Measurements from ENCODE around the gene ELAVL1.

ELAVL1 gene

DNA sequence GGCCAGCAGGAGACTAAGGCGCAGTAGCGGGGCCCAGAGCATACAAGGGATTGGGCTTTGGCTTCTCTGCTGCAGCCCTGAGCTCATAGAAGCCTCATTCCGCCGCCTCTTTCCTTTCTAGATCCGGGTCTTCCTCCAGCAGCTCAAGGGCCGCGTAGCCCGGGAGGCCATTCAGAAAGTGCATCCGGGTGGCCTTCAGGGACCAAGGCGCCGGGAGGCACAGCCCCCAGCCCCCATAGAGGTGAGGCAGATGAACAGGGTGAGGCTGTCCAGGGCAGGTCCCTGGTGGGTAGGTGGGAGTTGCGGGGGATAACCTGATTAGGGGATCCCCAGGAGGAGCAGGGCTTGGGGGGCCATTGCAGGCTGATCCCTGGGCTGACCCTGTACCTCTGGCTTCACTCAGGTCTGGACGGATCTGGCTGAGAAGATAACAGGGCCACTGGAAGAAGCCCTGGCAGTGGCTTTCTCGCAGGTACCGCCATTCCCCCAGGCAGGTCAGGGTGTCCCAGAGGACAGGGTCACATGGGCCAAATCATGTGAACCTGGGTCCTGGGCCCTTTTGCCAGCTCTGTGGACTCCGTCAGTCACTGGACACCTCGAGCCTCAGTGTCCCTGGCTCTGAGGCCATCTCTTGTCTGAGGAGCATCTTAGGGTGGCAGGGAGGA, 84.0 kb downstream of the ELAVL1 start:
- peak overlapping the region; percentile 94 for H3K4me2 ChIP-seq (ENCODE audit: low read depth, low read length)
- H3K27me3 ChIP-seq (replicated peaks; ENCODE audit: insufficient read depth, low read length): peaks cover 18% of the 10 kb centered on the region
- TF ChIP-seq EZH2phosphoT487 (IDR thresholded peaks at IDR 0.05; ENCODE audit: low read length): no peak
- TF ChIP-seq, protein P1, sequence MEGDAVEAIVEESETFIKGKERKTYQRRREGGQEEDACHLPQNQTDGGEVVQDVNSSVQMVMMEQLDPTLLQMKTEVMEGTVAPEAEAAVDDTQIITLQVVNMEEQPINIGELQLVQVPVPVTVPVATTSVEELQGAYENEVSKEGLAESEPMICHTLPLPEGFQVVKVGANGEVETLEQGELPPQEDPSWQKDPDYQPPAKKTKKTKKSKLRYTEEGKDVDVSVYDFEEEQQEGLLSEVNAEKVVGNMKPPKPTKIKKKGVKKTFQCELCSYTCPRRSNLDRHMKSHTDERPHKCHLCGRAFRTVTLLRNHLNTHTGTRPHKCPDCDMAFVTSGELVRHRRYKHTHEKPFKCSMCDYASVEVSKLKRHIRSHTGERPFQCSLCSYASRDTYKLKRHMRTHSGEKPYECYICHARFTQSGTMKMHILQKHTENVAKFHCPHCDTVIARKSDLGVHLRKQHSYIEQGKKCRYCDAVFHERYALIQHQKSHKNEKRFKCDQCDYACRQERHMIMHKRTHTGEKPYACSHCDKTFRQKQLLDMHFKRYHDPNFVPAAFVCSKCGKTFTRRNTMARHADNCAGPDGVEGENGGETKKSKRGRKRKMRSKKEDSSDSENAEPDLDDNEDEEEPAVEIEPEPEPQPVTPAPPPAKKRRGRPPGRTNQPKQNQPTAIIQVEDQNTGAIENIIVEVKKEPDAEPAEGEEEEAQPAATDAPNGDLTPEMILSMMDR (IDR thresholded peaks at IDR 0.05; ENCODE audit: low read length): no peak
- TF ChIP-seq EZH2 (optimal IDR thresholded peaks at IDR 0.05; ENCODE audit: low read depth, low read length): no peak
- no peak for DNase-seq
- peaks cover 10% of the 10 kb centered on the region; the same call in 1 of the 2 replicates for H4K20me1 ChIP-seq (ENCODE audit: insufficient read depth, low read length)
- 0 out of 2 replicates have a peak, but pooled peaks cover 6% of the 10 kb centered on the region for H3K4me1 ChIP-seq (ENCODE audit: low read length)
- no peaks in the 10 kb centered on the region for H3K9me2 ChIP-seq (replicated peaks; ENCODE audit: insufficient read depth, low read length)
- peak overlapping the region; percentile 31; the same call in 1 of the 2 replicates for H3K27ac ChIP-seq (ENCODE audit: low read length)
- H3K4me3 ChIP-seq (ENCODE audit: low read length): peak overlapping the region; percentile 66
- no peaks in the 10 kb centered on the region for H3K9me3 ChIP-seq (replicated peaks; ENCODE audit: insufficient read depth, low read length)
- H2AFZ ChIP-seq (ENCODE audit: low read length): peak overlapping the region; percentile 60
- no peaks in the 10 kb centered on the region for H3K36me3 ChIP-seq (replicated peaks; ENCODE audit: insufficient read depth, low read length)
- H3K9ac ChIP-seq (ENCODE audit: low read length): peak overlapping the region; percentile 44; the same call in 1 of the 2 replicates
- H3K79me2 ChIP-seq (ENCODE audit: low read length): no peaks in the 10 kb centered on the region
- peaks cover 13% of the 10 kb centered on the region for H3F3A ChIP-seq (ENCODE audit: insufficient read depth, low read length)

DNA sequence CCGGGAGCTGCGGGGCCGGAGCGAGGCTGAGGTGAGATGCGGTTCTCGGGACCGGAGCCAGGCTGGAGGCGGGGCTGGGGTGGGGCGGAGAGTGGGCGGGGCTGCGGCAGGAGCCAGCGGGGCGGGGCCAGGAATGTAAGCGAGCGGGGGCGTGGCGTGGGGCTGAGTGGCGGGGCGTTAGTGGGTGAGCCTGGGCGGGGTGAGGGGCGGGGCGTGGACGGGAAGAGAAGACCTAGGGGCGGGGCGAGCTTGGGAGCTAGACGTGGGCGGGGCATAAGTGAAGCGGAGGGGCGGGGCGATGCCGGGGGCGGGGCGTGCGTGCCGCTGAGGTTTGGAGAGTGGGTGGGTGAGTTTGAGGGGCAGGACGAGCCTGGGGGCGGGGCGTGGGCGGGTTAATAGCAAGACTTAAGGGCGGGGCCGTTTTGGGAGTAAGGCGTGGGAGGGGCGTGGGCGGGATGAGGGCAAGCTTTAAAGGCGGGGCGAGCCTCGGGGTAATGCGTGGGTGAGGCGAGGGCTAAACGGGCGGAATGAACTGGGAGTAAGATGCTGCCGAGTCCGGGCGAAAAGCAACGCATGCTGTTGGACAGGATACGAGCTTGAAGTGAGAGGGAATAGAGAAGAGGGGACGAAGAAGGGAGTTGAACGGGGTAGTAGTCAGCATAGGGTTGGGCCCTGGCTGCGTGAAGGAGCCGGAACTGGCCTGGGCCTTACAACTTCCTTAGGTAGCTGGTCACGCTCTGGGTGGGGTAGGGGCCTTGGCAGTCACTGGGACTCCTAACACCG, 84.7 kb downstream of the ELAVL1 start:
- Histone ChIP-seq H3K4me1 (ENCODE audit: low read length) (peaks cover 10% of the 10 kb centered on the region; the same call in 1 of the 2 replicates), H3K9ac (ENCODE audit: low read length) (peak overlapping the region; percentile 72; the same call in 1 of the 2 replicates), H3K9me3 (replicated peaks; ENCODE audit: insufficient read depth, low read length) (no peaks in the 10 kb centered on the region), H3F3A (ENCODE audit: insufficient read depth, low read length) (peaks cover 13% of the 10 kb centered on the region), H3K27me3 (replicated peaks; ENCODE audit: insufficient read depth, low read length) (peaks cover 26% of the 10 kb centered on the region), H3K36me3 (replicated peaks; ENCODE audit: insufficient read depth, low read length) (no peaks in the 10 kb centered on the region), H3K9me2 (replicated peaks; ENCODE audit: insufficient read depth, low read length) (no peaks in the 10 kb centered on the region), H4K20me1 (ENCODE audit: insufficient read depth, low read length) (0 out of 2 replicates have a peak, but pooled peaks cover 7% of the 10 kb centered on the region), H3K4me2 (ENCODE audit: low read depth, low read length) (peak overlapping the region; percentile 98), H3K79me2 (ENCODE audit: low read length) (no peaks in the 10 kb centered on the region), H3K27ac (ENCODE audit: low read length) (peak overlapping the region; percentile 71; the same call in 1 of the 2 replicates), H3K4me3 (ENCODE audit: low read length) (peak overlapping the region; percentile 76), H2AFZ (ENCODE audit: low read length) (peak overlapping the region; percentile 98)
- DNase-seq: peak; percentile 98
- TF ChIP-seq EZH2phosphoT487 (IDR thresholded peaks at IDR 0.05; ENCODE audit: low read length) (no peak), EZH2 (optimal IDR thresholded peaks at IDR 0.05; ENCODE audit: low read depth, low read length) (no peak)
- TF ChIP-seq, protein P1 (IDR thresholded peaks at IDR 0.05; ENCODE audit: low read length): no peak

DNA sequence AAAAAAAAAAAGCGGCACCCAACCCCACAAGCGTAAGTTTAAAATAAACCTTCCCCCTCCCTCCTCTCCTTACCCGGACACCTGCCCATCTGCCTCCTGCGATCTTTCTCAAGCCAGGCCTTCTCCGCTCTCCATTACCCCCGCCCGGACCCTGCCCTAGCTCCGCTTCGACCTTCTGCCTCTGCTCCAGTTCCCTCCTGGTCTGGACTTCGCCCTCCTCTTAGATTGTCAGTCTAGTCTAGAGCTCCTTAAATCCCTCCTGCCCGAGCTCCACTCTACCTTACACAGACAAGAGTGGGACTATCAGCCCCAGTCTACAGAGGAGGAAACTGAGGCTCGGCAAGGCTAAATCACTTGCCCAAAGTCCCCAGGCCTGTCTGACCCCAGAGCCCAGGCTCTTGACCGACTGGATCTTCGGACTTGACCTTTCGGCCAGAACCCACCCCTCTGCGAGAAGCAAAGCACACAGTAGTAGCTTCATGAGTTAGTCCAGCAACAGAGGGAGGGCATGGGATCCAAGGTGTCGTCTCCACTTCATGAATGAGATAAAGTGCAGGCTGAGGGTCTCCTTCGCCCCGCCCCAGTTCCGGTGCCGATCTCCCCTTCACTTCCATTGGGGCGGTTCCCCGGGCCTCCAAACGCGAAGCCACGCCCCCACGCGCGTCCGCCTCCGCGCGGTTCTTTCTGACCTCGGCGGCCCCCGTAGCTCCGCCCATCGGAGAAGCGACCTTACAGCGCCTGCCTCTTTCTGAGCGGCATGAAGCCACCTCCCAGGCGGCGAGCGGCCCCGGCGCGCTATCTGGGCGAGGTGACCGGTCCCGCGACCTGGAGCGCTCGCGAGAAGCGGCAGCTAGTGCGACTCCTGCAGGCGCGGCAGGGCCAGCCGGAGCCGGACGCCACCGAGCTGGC, 85.6 kb downstream of the ELAVL1 start, which contains the start of gene SNAPC2:
TSS of gene SNAPC2 (plus strand) at position 729 of the 909 bp plus-strand sequence. CDS start at position 758, 29 bp downstream.
- peak; percentile 96 for DNase-seq
- Histone ChIP-seq H4K20me1 (ENCODE audit: insufficient read depth, low read length) (0 out of 2 replicates have a peak, but pooled peaks cover 7% of the 10 kb centered on the region), H3K27me3 (replicated peaks; ENCODE audit: insufficient read depth, low read length) (peaks cover 30% of the 10 kb centered on the region), H2AFZ (ENCODE audit: low read length) (peak within 1 kb of the TSS; percentile 98), H3K36me3 (replicated peaks; ENCODE audit: insufficient read depth, low read length) (no peaks in the 10 kb centered on the region), H3K9ac (ENCODE audit: low read length) (peak within 1 kb of the TSS; percentile 72; the same call in 1 of the 2 replicates), H3F3A (ENCODE audit: insufficient read depth, low read length) (peaks cover 18% of the 10 kb centered on the region), H3K4me3 (ENCODE audit: low read length) (peak within 1 kb of the TSS; percentile 76), H3K4me1 (ENCODE audit: low read length) (peaks cover 10% of the 10 kb centered on the region; the same call in 1 of the 2 replicates), H3K79me2 (ENCODE audit: low read length) (no peaks in the 10 kb centered on the region), H3K27ac (ENCODE audit: low read length) (peak within 1 kb of the TSS; percentile 71; the same call in 1 of the 2 replicates), H3K9me3 (replicated peaks; ENCODE audit: insufficient read depth, low read length) (no peaks in the 10 kb centered on the region), H3K9me2 (replicated peaks; ENCODE audit: insufficient read depth, low read length) (no peaks in the 10 kb centered on the region), H3K4me2 (ENCODE audit: low read depth, low read length) (peak within 1 kb of the TSS; percentile 98)
- TF ChIP-seq EZH2phosphoT487 (IDR thresholded peaks at IDR 0.05; ENCODE audit: low read length): no peak
- no peak for TF ChIP-seq EZH2 (optimal IDR thresholded peaks at IDR 0.05; ENCODE audit: low read depth, low read length)
- TF ChIP-seq, protein P1 (IDR thresholded peaks at IDR 0.05; ENCODE audit: low read length): no peak

Measured in MM.1S (cell line).